GM06990 (cell line): ENCODE measurements around the gene STX1B.

ENCODE experiments used
- DNase-seq: peaks from one replicate; pipeline ENCODE4 v3.0.0-alpha.2; 2011; ENCODE audit not compliant: insufficient read length; ENCODE audit errors: extremely low read depth
- H3K27me3 ChIP-seq: replicated peaks from 2 replicates; pipeline ENCODE4 v1.6.0; 2011; ENCODE audit warnings: low read length; ENCODE audit not compliant: control insufficient read depth, insufficient read depth
- H3K36me3 ChIP-seq: 2 replicates; pipeline ENCODE4 v1.5.1; 2011; ENCODE audit warnings: low read length; ENCODE audit not compliant: control insufficient read depth, insufficient read depth
- H3K4me3 ChIP-seq: replicated peaks from 2 replicates; pipeline ENCODE4 v1.5.1; 2011; ENCODE audit warnings: low read depth, mild to moderate bottlenecking, control low read depth, low read length
- TF ChIP-seq, protein P1 (sequence below): IDR thresholded peaks from 2 replicates; pipeline ENCODE4 v1.5.1; 2011; ENCODE audit warnings: low read length, control low read depth, mild to moderate bottlenecking, inconsistent platforms; ENCODE audit not compliant: insufficient read depth, poor library complexity, severe bottlenecking

STX1B gene

DNA sequence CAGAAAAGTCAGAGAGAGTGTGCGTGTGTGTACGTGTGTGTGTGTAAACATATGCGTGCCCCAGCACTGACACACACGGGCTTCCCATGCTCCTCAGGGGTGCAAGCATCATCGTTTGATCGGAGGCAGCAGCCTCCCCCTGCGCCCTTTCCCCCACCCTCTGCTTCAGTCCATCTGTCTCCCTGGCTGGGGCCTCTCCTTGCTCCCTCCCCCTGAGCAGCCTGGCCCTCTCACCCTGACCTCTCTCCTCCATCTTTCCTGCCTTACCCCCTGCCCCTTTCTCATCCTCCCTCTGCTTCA is 4.4 kb downstream of the STX1B start:
- TF ChIP-seq, protein P1, sequence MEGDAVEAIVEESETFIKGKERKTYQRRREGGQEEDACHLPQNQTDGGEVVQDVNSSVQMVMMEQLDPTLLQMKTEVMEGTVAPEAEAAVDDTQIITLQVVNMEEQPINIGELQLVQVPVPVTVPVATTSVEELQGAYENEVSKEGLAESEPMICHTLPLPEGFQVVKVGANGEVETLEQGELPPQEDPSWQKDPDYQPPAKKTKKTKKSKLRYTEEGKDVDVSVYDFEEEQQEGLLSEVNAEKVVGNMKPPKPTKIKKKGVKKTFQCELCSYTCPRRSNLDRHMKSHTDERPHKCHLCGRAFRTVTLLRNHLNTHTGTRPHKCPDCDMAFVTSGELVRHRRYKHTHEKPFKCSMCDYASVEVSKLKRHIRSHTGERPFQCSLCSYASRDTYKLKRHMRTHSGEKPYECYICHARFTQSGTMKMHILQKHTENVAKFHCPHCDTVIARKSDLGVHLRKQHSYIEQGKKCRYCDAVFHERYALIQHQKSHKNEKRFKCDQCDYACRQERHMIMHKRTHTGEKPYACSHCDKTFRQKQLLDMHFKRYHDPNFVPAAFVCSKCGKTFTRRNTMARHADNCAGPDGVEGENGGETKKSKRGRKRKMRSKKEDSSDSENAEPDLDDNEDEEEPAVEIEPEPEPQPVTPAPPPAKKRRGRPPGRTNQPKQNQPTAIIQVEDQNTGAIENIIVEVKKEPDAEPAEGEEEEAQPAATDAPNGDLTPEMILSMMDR, result no peak
- Histone ChIP-seq H3K36me3 (no peaks in the 10 kb centered on the region), H3K27me3 (peaks cover 2% of the 10 kb centered on the region; the same call in 1 of the 2 replicates), H3K4me3 (no peak overlapping the region)
- no peak for DNase-seq

DNA sequence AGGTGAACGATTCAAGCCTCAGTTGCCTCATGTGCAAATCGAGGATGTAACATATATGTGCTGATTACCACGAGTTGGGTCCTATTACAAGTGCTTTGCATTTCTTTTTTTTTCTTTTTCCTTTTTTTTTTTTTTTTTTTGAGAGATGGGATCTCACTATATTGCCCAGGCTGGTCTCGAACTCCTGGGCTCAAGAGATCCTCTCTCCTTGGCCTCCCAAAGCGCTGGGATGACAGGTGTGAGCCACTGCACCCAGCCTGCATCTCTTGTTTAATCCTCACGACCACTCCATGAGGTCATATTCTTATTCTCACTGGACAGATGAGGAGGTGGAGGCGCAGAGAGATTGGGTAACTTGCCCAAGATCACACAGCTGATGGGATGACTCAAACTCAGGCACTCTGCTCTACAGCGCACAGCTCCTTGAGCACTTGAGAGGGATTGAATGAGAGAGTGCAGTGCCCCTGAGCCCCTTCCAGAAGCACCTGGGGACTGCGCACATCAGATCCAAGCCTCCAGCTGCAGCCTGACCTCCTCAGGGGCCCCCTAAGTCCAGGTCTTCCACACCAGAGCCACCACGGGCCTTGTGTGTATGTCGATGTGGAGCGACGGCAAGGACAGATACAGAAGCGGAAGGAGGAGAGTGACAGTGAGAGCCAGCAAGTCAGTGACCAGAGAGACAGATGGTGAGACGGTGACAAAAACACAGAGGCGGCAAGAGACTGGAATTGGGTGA is 4.9 kb downstream of the STX1B start:
- DNase-seq, result no peak
- H3K27me3 ChIP-seq, result no peaks in the 10 kb centered on the region; the same call in 1 of the 2 replicates
- TF ChIP-seq, protein P1, result no peak

DNA sequence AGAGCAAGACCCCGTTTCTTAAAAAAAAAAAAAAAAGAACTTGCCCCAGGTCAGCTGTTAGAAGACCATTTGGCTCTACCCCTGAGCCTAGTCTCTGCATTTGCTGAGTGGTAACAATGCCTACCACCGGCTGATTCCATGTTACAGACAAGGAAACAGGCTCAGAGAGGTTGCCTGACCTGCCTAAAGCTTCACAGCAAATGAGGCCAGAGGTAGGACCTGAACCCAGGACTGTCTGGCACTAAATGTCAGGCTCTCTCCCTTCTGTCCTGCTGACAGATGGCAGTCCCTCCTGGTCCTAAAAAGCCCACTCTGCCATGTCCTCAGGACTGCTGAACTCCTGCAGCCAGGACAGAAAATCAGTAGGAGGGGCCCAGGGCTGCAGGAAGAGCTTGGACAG is 5.8 kb downstream of the STX1B start:
- H3K36me3 ChIP-seq, result no peaks in the 10 kb centered on the region
- TF ChIP-seq, protein P1, result no peak
- no peak for DNase-seq
- no peaks in the 10 kb centered on the region; the same call in 1 of the 2 replicates for H3K27me3 ChIP-seq
- no peak overlapping the region for H3K4me3 ChIP-seq

More for the DNA sequence above, 4.9 kb downstream of the STX1B start:
- Histone ChIP-seq H3K36me3 (no peaks in the 10 kb centered on the region), H3K4me3 (no peak overlapping the region)

DNA sequence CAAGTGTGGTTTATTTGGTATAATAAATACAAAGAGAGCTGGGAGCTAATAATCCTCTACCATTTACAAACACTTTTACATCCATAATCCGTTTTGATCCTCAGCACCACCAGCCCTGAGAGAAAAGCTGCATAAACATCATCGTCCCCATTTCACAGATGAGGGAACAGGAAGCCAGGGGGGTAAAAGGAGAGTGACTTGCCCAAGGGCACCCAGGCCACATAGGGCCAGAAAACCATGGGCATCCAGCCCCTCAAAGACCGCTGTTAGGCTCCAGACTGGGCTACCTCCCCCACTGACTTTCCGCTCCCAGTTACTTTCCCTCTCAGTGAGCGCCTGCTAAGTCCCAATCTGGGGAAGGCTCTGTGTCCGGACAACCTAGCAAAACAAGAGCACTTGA is 6.7 kb downstream of the STX1B start:
- H3K36me3 ChIP-seq, result no peaks in the 10 kb centered on the region
- no peaks in the 10 kb centered on the region; the same call in 1 of the 2 replicates for H3K27me3 ChIP-seq
- no peak overlapping the region for H3K4me3 ChIP-seq
- TF ChIP-seq, protein P1, result no peak
- DNase-seq, result no peak

DNA sequence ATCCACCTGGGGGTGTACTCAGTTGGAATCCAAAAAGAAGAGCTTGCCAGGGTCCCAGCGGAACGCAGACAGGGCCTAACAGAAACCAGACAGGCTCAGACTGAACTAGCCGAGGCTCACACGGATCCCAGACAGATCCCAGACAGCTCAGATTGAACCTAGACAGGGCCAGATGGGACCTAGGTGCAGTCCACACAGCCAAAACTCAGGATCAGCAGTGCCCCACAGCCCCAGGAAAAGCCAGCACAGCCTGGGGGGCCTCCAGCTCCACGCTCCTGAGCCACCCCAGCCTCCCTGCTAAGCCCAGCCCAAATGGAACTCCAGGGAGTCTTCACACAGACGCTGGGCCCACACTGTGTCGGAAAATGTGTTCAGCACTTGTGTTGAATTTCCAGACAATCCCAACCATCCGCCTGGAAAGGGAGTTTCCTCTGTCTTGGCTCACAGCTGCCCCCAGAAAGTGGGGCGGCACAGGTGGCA is 7.5 kb downstream of the STX1B start:
- no peak overlapping the region for H3K4me3 ChIP-seq
- no peaks in the 10 kb centered on the region; the same call in 1 of the 2 replicates for H3K27me3 ChIP-seq
- TF ChIP-seq, protein P1, result no peak
- no peaks in the 10 kb centered on the region for H3K36me3 ChIP-seq
- no peak for DNase-seq
